PC-9 (cell line): ENCODE data around the gene DNAJC3. TPM values are rescaled to one million over a fixed set of nuclear protein-coding genes. Genes with fewer than 3 reads are reported as not detected.

Experiments used
- BruUV-seq: library from RNA; stranded (reverse); fragments of 400-500 nt; replicated peaks from 2 replicates; lab custom pipeline; 2021; lab: Mats Ljungman, UMichigan
- CTCF ChIA-PET: fragments of 300-600 bp; sonication (Branson Sonifier 250); formaldehyde crosslinking; loops from one replicate; lab custom pipeline; 2022; ENCODE audit warnings: antibody characterized with exemption; lab: Charles Lee
- POLR2A ChIA-PET: fragments of 300-600 bp; sonication (Branson Sonifier 250); formaldehyde crosslinking; loops from one replicate; lab custom pipeline; 2022; ENCODE audit warnings: antibody characterized with exemption; ENCODE audit not compliant: unreplicated experiment; lab: Charles Lee
- DNase-seq, 2 experiments: peaks; one replicate each; pipeline versions ENCODE4 v3.0.0 to v3.0.0-alpha.2; 2015 to 2022; ENCODE audit warnings: mixed read lengths in 1 of 2
- H2AFZ ChIP-seq: fragments of 200-600 bp; sonication (generic); 2 replicates; pipeline ENCODE4 v1.8.1; 2017; ENCODE audit warnings: antibody characterized with exemption
- H3F3A ChIP-seq: fragments of 200-600 bp; sonication (generic); 2 replicates; pipeline ENCODE4 v1.8.1; 2017; ENCODE audit warnings: antibody characterized with exemption, mild to moderate bottlenecking, low read depth; ENCODE audit not compliant: insufficient read depth
- H3K27ac ChIP-seq: fragments of 200-600 bp; sonication (generic); 2 replicates; pipeline ENCODE4 v1.6.1; 2016; ENCODE audit warnings: mixed run types
- H3K27me3 ChIP-seq: fragments of 200-600 bp; sonication (generic); 2 replicates; pipeline ENCODE4 v1.6.1; 2016; ENCODE audit warnings: low read depth, mixed run types; ENCODE audit not compliant: insufficient read depth
- H3K36me3 ChIP-seq: fragments of 200-600 bp; sonication (generic); 2 replicates; pipeline ENCODE4 v1.6.1; 2016; ENCODE audit warnings: low read depth, mixed run types
- H3K4me1 ChIP-seq: fragments of 200-600 bp; sonication (generic); replicated peaks from 2 replicates; pipeline ENCODE4 v1.6.1; 2016; ENCODE audit warnings: mixed run types; ENCODE audit not compliant: insufficient read depth
- H3K4me2 ChIP-seq: fragments of 200-600 bp; sonication (generic); 2 replicates; pipeline ENCODE4 v1.6.1; 2017; ENCODE audit warnings: mixed run types
- H3K4me3 ChIP-seq: fragments of 200-600 bp; sonication (generic); 2 replicates; pipeline ENCODE4 v1.6.1; 2016; ENCODE audit warnings: mixed run types
- H3K79me2 ChIP-seq: fragments of 200-600 bp; sonication (generic); 2 replicates; pipeline ENCODE4 v1.6.1; 2017; ENCODE audit warnings: low read depth, mixed run types
- H3K9me2 ChIP-seq: fragments of 200-600 bp; sonication (generic); 2 replicates; pipeline ENCODE4 v1.8.1; 2017; ENCODE audit warnings: mild to moderate bottlenecking; ENCODE audit not compliant: insufficient read depth
- H3K9me3 ChIP-seq: fragments of 200-600 bp; sonication (generic); 2 replicates; pipeline ENCODE4 v1.8.1; 2016; ENCODE audit warnings: low read depth; ENCODE audit not compliant: insufficient read depth
- H4K20me1 ChIP-seq: fragments of 200-600 bp; sonication (generic); 2 replicates; pipeline ENCODE4 v1.8.1; 2017; ENCODE audit not compliant: insufficient read depth
- EZH2 ChIP-seq: fragments of 200-600 bp; sonication (generic); IDR thresholded peaks from 2 replicates; pipeline ENCODE4 v1.8.0; 2017; ENCODE audit warnings: antibody characterized with exemption, low read depth
- intact Hi-C: fragments of 100-400 bp; cut with micrococcal nuclease; formaldehyde crosslinking; loops from one replicate; pipeline ENCODE4 v1.10.0; 2022; ENCODE audit not compliant: unreplicated experiment
- total RNA-seq: library from RNA; stranded (reverse); gene quantifications from 2 replicates; pipeline ENCODE4 v1.2.3, GENCODE V29; 2021
- TF ChIP-seq, protein P1 (sequence below): fragments of 200-600 bp; sonication (generic); conservative IDR thresholded peaks from 2 replicates; pipeline ENCODE4 v1.6.1; 2017; ENCODE audit warnings: mixed run types, antibody characterized with exemption, mild to moderate bottlenecking, moderate library complexity

Gene DNAJC3
- total RNA-seq, 1 experiment from 2014 or later = 10.5 TPM

GRCh38 chr13:95652821-95653220, 24.1 kb upstream of the DNAJC3 start:
- H3K36me3 ChIP-seq = no peaks in the 10 kb centered on the region
- H3K4me3 ChIP-seq = no peak overlapping the region
- no peak overlapping the region for H3K4me2 ChIP-seq
- DNase-seq = no peak
- TF ChIP-seq EZH2 = no peak
- TF ChIP-seq, protein P1, sequence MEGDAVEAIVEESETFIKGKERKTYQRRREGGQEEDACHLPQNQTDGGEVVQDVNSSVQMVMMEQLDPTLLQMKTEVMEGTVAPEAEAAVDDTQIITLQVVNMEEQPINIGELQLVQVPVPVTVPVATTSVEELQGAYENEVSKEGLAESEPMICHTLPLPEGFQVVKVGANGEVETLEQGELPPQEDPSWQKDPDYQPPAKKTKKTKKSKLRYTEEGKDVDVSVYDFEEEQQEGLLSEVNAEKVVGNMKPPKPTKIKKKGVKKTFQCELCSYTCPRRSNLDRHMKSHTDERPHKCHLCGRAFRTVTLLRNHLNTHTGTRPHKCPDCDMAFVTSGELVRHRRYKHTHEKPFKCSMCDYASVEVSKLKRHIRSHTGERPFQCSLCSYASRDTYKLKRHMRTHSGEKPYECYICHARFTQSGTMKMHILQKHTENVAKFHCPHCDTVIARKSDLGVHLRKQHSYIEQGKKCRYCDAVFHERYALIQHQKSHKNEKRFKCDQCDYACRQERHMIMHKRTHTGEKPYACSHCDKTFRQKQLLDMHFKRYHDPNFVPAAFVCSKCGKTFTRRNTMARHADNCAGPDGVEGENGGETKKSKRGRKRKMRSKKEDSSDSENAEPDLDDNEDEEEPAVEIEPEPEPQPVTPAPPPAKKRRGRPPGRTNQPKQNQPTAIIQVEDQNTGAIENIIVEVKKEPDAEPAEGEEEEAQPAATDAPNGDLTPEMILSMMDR = no peak
- H3K27ac ChIP-seq = no peak overlapping the region
- intact Hi-C loops = no loop called here
- H3K9me2 ChIP-seq = no peaks in the 10 kb centered on the region
- peaks cover 9% of the 10 kb centered on the region; the same call in 1 of the 2 replicates for H3K9me3 ChIP-seq
- ChIA-PET POLR2A (no interaction called here), CTCF (interaction anchor here (0.6 kb wide), 1 partner anchor 243 kb away, joined by 6 read pairs; no protein-coding TSS in a partner anchor)
- peaks cover 13% of the 10 kb centered on the region; the same call in 1 of the 2 replicates for H3F3A ChIP-seq
- BruUV-seq = no TSS peak
- H3K79me2 ChIP-seq = no peaks in the 10 kb centered on the region
- 0 out of 2 replicates have a peak overlapping the region, but pooled peaks have one; percentile 4 for H2AFZ ChIP-seq
- peaks cover 24% of the 10 kb centered on the region for H3K4me1 ChIP-seq
- H3K27me3 ChIP-seq = no peaks in the 10 kb centered on the region
- no peaks in the 10 kb centered on the region for H4K20me1 ChIP-seq

DNA sequence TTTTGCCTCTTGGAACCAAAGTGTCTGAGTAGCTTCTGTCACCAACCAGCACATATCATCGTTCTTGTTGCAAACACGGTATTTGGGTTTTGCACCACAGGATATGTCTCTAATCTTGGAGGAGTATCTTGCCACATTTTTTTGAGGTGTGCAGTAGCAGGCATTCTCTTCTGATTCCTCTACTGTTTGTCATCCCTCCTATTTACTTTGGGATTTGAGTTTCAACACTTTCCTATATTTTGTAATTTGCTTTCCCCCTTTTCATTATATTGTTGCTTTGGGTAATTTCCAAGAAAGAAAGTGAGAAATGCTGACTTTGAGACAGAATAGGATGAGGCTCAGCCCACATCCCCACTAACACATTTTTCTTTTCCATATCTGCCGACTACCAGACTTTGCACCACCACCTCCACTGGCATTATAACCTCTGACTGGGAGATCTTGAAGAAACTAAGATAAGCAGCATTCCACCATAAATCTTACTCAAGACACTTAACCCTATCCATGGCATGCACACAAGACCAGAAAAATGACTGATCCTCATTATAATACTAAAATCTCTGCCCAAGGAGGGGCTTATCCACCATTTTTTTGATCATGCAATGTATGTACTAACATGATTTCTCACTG, 20.4 kb upstream of the DNAJC3 start:
- ChIA-PET CTCF (interaction anchor here (0.6 kb wide), 1 partner anchor 32 kb away, joined by 6 read pairs; no protein-coding TSS in a partner anchor), POLR2A (no interaction called here)
- Histone ChIP-seq H2AFZ (no peak overlapping the region), H3K9me2 (no peaks in the 10 kb centered on the region), H3K4me1 (peaks cover 14% of the 10 kb centered on the region), H3F3A (peaks cover 13% of the 10 kb centered on the region; the same call in 1 of the 2 replicates), H3K27me3 (no peaks in the 10 kb centered on the region), H4K20me1 (no peaks in the 10 kb centered on the region), H3K9me3 (peaks cover 4% of the 10 kb centered on the region; the same call in 1 of the 2 replicates), H3K4me3 (no peak overlapping the region), H3K27ac (no peak overlapping the region), H3K36me3 (no peaks in the 10 kb centered on the region), H3K79me2 (no peaks in the 10 kb centered on the region), H3K4me2 (peak overlapping the region; percentile 14; the same call in 1 of the 2 replicates)
- DNase-seq = peak in 1 of 2 experiments; percentile 82
- no TSS peak for BruUV-seq
- intact Hi-C loops = no loop called here
- TF ChIP-seq, protein P1 = no peak
- no peak for TF ChIP-seq EZH2

- Histone ChIP-seq H4K20me1 (no peaks in the 10 kb centered on the region), H3K79me2 (no peaks in the 10 kb centered on the region), H3K4me1 (peaks cover 14% of the 10 kb centered on the region), H3K9me2 (no peaks in the 10 kb centered on the region), H3K9me3 (peaks cover 5% of the 10 kb centered on the region; the same call in 1 of the 2 replicates), H3K36me3 (no peaks in the 10 kb centered on the region), H3K4me2 (no peak overlapping the region), H3K4me3 (no peak overlapping the region), H2AFZ (no peak overlapping the region), H3K27me3 (no peaks in the 10 kb centered on the region), H3K27ac (no peak overlapping the region), H3F3A (peaks cover 13% of the 10 kb centered on the region; the same call in 1 of the 2 replicates)
- BruUV-seq = no TSS peak
- no peak for DNase-seq
- CTCF ChIA-PET = no interaction called here
- POLR2A ChIA-PET = no interaction called here
- intact Hi-C loops = no loop called here
- TF ChIP-seq, protein P1 = no peak
- TF ChIP-seq EZH2 = no peak
Measured at GRCh38 chr13:95659500-95659899, 17.4 kb upstream of the DNAJC3 start.
